ENCODE measurements around the gene SPATA46. TPM values are rescaled to one million over a fixed set of nuclear protein-coding genes. Genes with fewer than 3 reads are reported as not detected.

SPATA46 gene
- total RNA-seq, 2 experiments from 2014 or later: not detected

DNA sequence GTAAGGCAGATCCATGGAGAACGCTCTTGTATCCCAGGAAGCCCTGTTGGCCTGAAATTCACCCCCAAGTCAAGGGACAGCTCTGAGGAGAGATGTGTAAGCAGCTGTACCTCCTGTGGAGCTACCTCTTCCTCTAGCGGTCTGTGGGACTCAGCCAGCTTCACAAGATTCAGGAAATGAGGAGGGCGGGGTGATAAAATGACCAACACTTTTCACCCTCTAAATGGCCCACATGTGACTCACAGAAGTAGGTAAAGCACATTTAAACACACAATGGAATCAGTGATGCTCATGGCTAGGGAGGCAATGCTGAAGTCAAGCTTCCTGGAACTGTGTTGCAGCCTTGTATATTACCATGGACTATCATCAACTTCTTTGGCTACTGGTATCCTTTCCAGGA is 35.3 kb upstream of the SPATA46 start, which contains the start of gene SH2D1B:
TSS of gene SH2D1B (minus strand) at position 135 of the 400 bp plus-strand sequence. CDS start at position 15, 120 bp downstream.
- Histone ChIP-seq H3K79me2 (ENCODE audit: insufficient read depth, low read depth, low read length) (no peaks in the 10 kb centered on the region), H3K4me3 (ENCODE audit: low read depth, low read length, poor library complexity, severe bottlenecking) (no peak within 1 kb of the TSS), H4K20me1 (ENCODE audit: insufficient read depth, low read length) (no peaks in the 10 kb centered on the region), H3K4me1 (ENCODE audit: insufficient read depth, low read length, poor library complexity, severe bottlenecking) (no peaks in the 10 kb centered on the region), H3K9me3 (ENCODE audit: low read length) (no peaks in the 10 kb centered on the region), H2AFZ (ENCODE audit: low read length) (no peak within 1 kb of the TSS), H3K9me2 (ENCODE audit: insufficient read depth, low read length) (no peaks in the 10 kb centered on the region), H3K36me3 (ENCODE audit: insufficient read depth, low read length) (no peaks in the 10 kb centered on the region), H3K27ac (ENCODE audit: low read depth, low read length, poor library complexity, severe bottlenecking) (no peak within 1 kb of the TSS), H3K4me2 (ENCODE audit: low read length) (no peak within 1 kb of the TSS)
- TF ChIP-seq, protein P1, sequence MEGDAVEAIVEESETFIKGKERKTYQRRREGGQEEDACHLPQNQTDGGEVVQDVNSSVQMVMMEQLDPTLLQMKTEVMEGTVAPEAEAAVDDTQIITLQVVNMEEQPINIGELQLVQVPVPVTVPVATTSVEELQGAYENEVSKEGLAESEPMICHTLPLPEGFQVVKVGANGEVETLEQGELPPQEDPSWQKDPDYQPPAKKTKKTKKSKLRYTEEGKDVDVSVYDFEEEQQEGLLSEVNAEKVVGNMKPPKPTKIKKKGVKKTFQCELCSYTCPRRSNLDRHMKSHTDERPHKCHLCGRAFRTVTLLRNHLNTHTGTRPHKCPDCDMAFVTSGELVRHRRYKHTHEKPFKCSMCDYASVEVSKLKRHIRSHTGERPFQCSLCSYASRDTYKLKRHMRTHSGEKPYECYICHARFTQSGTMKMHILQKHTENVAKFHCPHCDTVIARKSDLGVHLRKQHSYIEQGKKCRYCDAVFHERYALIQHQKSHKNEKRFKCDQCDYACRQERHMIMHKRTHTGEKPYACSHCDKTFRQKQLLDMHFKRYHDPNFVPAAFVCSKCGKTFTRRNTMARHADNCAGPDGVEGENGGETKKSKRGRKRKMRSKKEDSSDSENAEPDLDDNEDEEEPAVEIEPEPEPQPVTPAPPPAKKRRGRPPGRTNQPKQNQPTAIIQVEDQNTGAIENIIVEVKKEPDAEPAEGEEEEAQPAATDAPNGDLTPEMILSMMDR (conservative IDR thresholded peaks at IDR 0.05; ENCODE audit: low read length): no peak
- no peak for TF ChIP-seq EZH2phosphoT487 (IDR thresholded peaks at IDR 0.05; ENCODE audit: borderline replicate concordance, low read depth, low read length)
- intact Hi-C loops (cut with micrococcal nuclease; ENCODE audit: unreplicated experiment): no loop called here
- DNase-seq (ENCODE audit: low spot score): no peak
- POLR2A ChIA-PET: interaction anchor here (0.6 kb wide), 1 partner anchor 12 kb away, joined by 3 read pairs; no protein-coding TSS in a partner anchor
- no TSS peak for BruUV-seq (replicated peaks)
- CTCF ChIA-PET (ENCODE audit: unreplicated experiment): no interaction called here

DNA sequence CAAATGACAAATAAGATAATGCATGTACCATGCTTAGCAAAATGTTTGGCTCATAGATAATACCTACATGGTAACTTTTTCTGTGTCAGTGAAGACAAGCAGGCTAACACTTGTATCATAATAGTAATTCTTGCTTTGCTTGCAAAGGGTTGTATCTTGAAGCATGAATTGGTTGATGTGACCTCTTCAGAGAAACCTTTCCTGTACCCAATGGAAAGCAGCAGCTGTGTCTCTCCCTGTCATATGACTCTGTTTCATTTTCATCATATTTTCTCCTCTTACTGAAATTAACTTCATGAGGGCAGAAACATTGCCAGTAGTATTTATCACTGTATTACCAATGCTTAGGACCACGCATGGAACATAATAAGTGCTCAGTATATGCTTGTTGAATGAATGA is 30.9 kb upstream of the SPATA46 start:
- H3K27ac ChIP-seq (ENCODE audit: low read depth, low read length, poor library complexity, severe bottlenecking): no peak overlapping the region
- CTCF ChIA-PET (ENCODE audit: unreplicated experiment): no interaction called here
- no peak overlapping the region for H2AFZ ChIP-seq (ENCODE audit: low read length)
- H4K20me1 ChIP-seq (ENCODE audit: insufficient read depth, low read length): no peaks in the 10 kb centered on the region
- no peak overlapping the region for H3K4me3 ChIP-seq (ENCODE audit: low read depth, low read length, poor library complexity, severe bottlenecking)
- no peaks in the 10 kb centered on the region for H3K9me3 ChIP-seq (ENCODE audit: low read length)
- no peaks in the 10 kb centered on the region for H3K36me3 ChIP-seq (ENCODE audit: insufficient read depth, low read length)
- no peaks in the 10 kb centered on the region for H3K79me2 ChIP-seq (ENCODE audit: insufficient read depth, low read depth, low read length)
- intact Hi-C loops (cut with micrococcal nuclease; ENCODE audit: unreplicated experiment): no loop called here
- no peaks in the 10 kb centered on the region for H3K9me2 ChIP-seq (ENCODE audit: insufficient read depth, low read length)
- POLR2A ChIA-PET: interaction anchor here (0.5 to 1.5 kb wide), 4 partner anchors 9 to 421 kb away, joined by 3 to 5 read pairs (median 4); no protein-coding TSS in a partner anchor
- no peak for DNase-seq (ENCODE audit: low spot score)
- no peaks in the 10 kb centered on the region for H3K4me1 ChIP-seq (ENCODE audit: insufficient read depth, low read length, poor library complexity, severe bottlenecking)
- no peak overlapping the region for H3K4me2 ChIP-seq (ENCODE audit: low read length)
- no TSS peak for BruUV-seq (replicated peaks)
- TF ChIP-seq, protein P1 (conservative IDR thresholded peaks at IDR 0.05; ENCODE audit: low read length): no peak
- TF ChIP-seq EZH2phosphoT487 (IDR thresholded peaks at IDR 0.05; ENCODE audit: borderline replicate concordance, low read depth, low read length): no peak

DNA sequence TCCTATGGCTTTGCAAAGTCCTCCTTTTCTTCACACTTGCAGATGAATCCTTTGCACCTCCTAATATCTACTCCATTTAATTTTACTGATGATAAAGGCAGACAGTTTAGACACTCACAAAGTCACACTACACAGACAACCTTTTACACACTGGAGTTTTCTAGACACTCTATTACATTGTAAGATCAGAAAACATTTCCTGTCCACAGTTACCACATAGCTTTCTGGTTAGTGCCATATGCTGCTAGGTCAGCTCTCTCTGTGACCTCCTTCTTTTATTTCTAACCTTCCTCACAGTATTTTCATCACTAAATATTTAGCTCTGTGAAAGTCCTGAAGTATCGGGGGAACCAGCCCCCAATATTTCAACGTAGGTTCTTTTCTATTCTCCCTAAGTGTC is 30.2 kb upstream of the SPATA46 start:
- Histone ChIP-seq H3K27ac (ENCODE audit: low read depth, low read length, poor library complexity, severe bottlenecking) (no peak overlapping the region), H4K20me1 (ENCODE audit: insufficient read depth, low read length) (no peaks in the 10 kb centered on the region), H3K4me2 (ENCODE audit: low read length) (no peak overlapping the region), H3K4me1 (ENCODE audit: insufficient read depth, low read length, poor library complexity, severe bottlenecking) (no peaks in the 10 kb centered on the region), H3K36me3 (ENCODE audit: insufficient read depth, low read length) (no peaks in the 10 kb centered on the region), H3K9me3 (ENCODE audit: low read length) (no peaks in the 10 kb centered on the region), H2AFZ (ENCODE audit: low read length) (no peak overlapping the region), H3K79me2 (ENCODE audit: insufficient read depth, low read depth, low read length) (no peaks in the 10 kb centered on the region), H3K9me2 (ENCODE audit: insufficient read depth, low read length) (no peaks in the 10 kb centered on the region), H3K4me3 (ENCODE audit: low read depth, low read length, poor library complexity, severe bottlenecking) (no peak overlapping the region)
- BruUV-seq (replicated peaks): no TSS peak
- ChIA-PET POLR2A (interaction anchor here (0.9 to 1.2 kb wide), 2 partner anchors 8 to 422 kb away, joined by 3 to 4 read pairs; no protein-coding TSS in a partner anchor), CTCF (ENCODE audit: unreplicated experiment) (no interaction called here)
- no peak for DNase-seq (ENCODE audit: low spot score)
- TF ChIP-seq, protein P1 (conservative IDR thresholded peaks at IDR 0.05; ENCODE audit: low read length): no peak
- no peak for TF ChIP-seq EZH2phosphoT487 (IDR thresholded peaks at IDR 0.05; ENCODE audit: borderline replicate concordance, low read depth, low read length)
- intact Hi-C loops (cut with micrococcal nuclease; ENCODE audit: unreplicated experiment): no loop called here
